Trophoblast cell (in vitro differentiated cells and primary cell): ENCODE results near the gene SHMT1.
"Not testable (repeated sequence)": the region's sequence is repeated elsewhere in the genome, so short reads cannot be mapped to it uniquely, and the experiment has no call there.

Experiments used
- DNase-seq, 2 donors: peaks; one replicate each; pipeline ENCODE4 v3.0.0-alpha.2; 2016
- H2AFZ ChIP-seq: 2 replicates; pipeline ENCODE4 v1.6.1; 2013; ENCODE audit warnings: low read length, moderate library complexity, mild to moderate bottlenecking; ENCODE audit not compliant: insufficient read depth, poor library complexity
- H2AK5ac ChIP-seq: 2 replicates; pipeline ENCODE4 v1.6.1; 2013; ENCODE audit warnings: mild to moderate bottlenecking, low read length
- H2BK120ac ChIP-seq: 2 replicates; pipeline ENCODE4 v1.6.1; 2013; ENCODE audit warnings: low read length, mild to moderate bottlenecking, moderate library complexity; ENCODE audit not compliant: insufficient read depth, poor library complexity
- H2BK12ac ChIP-seq: 2 replicates; pipeline ENCODE4 v1.6.1; 2013; ENCODE audit warnings: mild to moderate bottlenecking, low read length, moderate library complexity
- H2BK5ac ChIP-seq: 2 replicates; pipeline ENCODE4 v1.6.1; 2013; ENCODE audit warnings: low read length, low read depth, moderate library complexity, mild to moderate bottlenecking; ENCODE audit not compliant: poor library complexity
- H3K14ac ChIP-seq: 2 replicates; pipeline ENCODE4 v1.6.1; 2013; ENCODE audit warnings: mild to moderate bottlenecking, low read length
- H3K18ac ChIP-seq: 2 replicates; pipeline ENCODE4 v1.6.1; 2013; ENCODE audit warnings: mild to moderate bottlenecking, low read length
- H3K23ac ChIP-seq: 2 replicates; pipeline ENCODE4 v1.6.1; 2013; ENCODE audit warnings: low read length
- H3K27ac ChIP-seq: 2 replicates; pipeline ENCODE4 v1.5.1; 2013; ENCODE audit warnings: low read depth, mild to moderate bottlenecking, inconsistent platforms, low read length, moderate library complexity
- H3K27me3 ChIP-seq: 2 replicates; pipeline ENCODE4 v1.6.1; 2013; ENCODE audit warnings: inconsistent platforms, mild to moderate bottlenecking, low read length, moderate library complexity; ENCODE audit not compliant: insufficient read depth
- H3K36me3 ChIP-seq, 2 experiments: 1 replicate in 1 of 2; 2 replicates in 1 of 2; pipeline ENCODE4 v1.6.1; 2013; ENCODE audit warnings: low read length in 2 of 2, mild to moderate bottlenecking in 2 of 2, moderate library complexity in 1 of 2; ENCODE audit not compliant: insufficient read depth in 2 of 2, control insufficient read depth in 1 of 2
- H3K4ac ChIP-seq: 2 replicates; pipeline ENCODE4 v1.6.1; 2013; ENCODE audit warnings: low read depth, mild to moderate bottlenecking, low read length, moderate library complexity
- H3K4me1 ChIP-seq, 2 experiments: 1 replicate in 1 of 2; 2 replicates in 1 of 2; pipeline ENCODE4 v1.6.1; 2013; ENCODE audit warnings: low read length in 2 of 2, mild to moderate bottlenecking in 2 of 2, moderate library complexity in 1 of 2; ENCODE audit not compliant: insufficient read depth in 2 of 2, control insufficient read depth in 1 of 2
- H3K4me2 ChIP-seq: 2 replicates; pipeline ENCODE4 v1.6.1; 2013; ENCODE audit warnings: inconsistent platforms, mild to moderate bottlenecking, low read length, moderate library complexity
- H3K4me3 ChIP-seq: 2 replicates; pipeline ENCODE4 v1.5.1; 2013; ENCODE audit warnings: mild to moderate bottlenecking, low read depth, low read length, inconsistent platforms
- H3K79me1 ChIP-seq: one replicate; pipeline ENCODE4 v1.6.1; 2013; ENCODE audit warnings: low read length
- H3K79me2 ChIP-seq: 2 replicates; pipeline ENCODE4 v1.6.1; 2013; ENCODE audit warnings: low read length, mild to moderate bottlenecking; ENCODE audit not compliant: control insufficient read depth, insufficient read depth, poor library complexity
- H3K9ac ChIP-seq: 2 replicates; pipeline ENCODE4 v1.6.1; 2013; ENCODE audit warnings: mild to moderate bottlenecking, low read length
- H3K9me3 ChIP-seq: 2 replicates; pipeline ENCODE4 v1.6.1; 2013; ENCODE audit warnings: low read depth, mild to moderate bottlenecking, control low read depth, inconsistent platforms, low read length; ENCODE audit not compliant: insufficient read depth
- H4K12ac ChIP-seq: 2 replicates; pipeline ENCODE4 v1.6.1; 2013; ENCODE audit warnings: low read depth, mild to moderate bottlenecking, low read length, moderate library complexity
- H4K8ac ChIP-seq: 2 replicates; pipeline ENCODE4 v1.6.1; 2013; ENCODE audit warnings: low read depth, mild to moderate bottlenecking, low read length, moderate library complexity
- H4K91ac ChIP-seq: one replicate; pipeline ENCODE4 v1.6.1; 2013; ENCODE audit warnings: low read depth, mild to moderate bottlenecking, low read length, moderate library complexity
- WGBS: extraction: QIAGEN DNeasy Blood & Tissue Kit; methylation state at CpG from one replicate; pipeline ENCODE4 v1.1.7; 2013; ENCODE audit warnings: missing lambda C conversion rate; ENCODE audit not compliant: insufficient read length, insufficient coverage; ENCODE audit errors: extremely low coverage; 5-methylcytosine and 5-hydroxymethylcytosine counted together

The SHMT1 gene

GRCh38 chr17:18401872-18402590, 38.7 kb upstream of the SHMT1 start:
- not testable (repeated sequence) for H3K4me1 ChIP-seq, H3K4me3 ChIP-seq, H3K79me2 ChIP-seq, H4K8ac ChIP-seq, H2BK12ac ChIP-seq, H3K27ac ChIP-seq, H3K4me2 ChIP-seq, H3K14ac ChIP-seq, H3K4ac ChIP-seq, H2AFZ ChIP-seq, H3K36me3 ChIP-seq, H4K91ac ChIP-seq, H2BK5ac ChIP-seq, H3K23ac ChIP-seq, H2AK5ac ChIP-seq, H3K18ac ChIP-seq, H3K79me1 ChIP-seq, H3K27me3 ChIP-seq, H3K9ac ChIP-seq, H3K9me3 ChIP-seq, H4K12ac ChIP-seq, DNase-seq, H2BK120ac ChIP-seq
- no CpG with 5 or more reads among the region's 7 CpGs for WGBS

- H2AFZ ChIP-seq: not testable (repeated sequence)
Observed at GRCh38 chr17:18388728-18389127, 25.4 kb upstream of the SHMT1 start.

GRCh38 chr17:18388266-18388665, 24.9 kb upstream of the SHMT1 start:
- H3K4me1 ChIP-seq, H2AK5ac ChIP-seq, H3K79me2 ChIP-seq, H3K18ac ChIP-seq, H4K12ac ChIP-seq, DNase-seq, H3K9me3 ChIP-seq, H2BK5ac ChIP-seq, H3K27ac ChIP-seq, H3K4me3 ChIP-seq, H3K27me3 ChIP-seq, H4K8ac ChIP-seq, H3K9ac ChIP-seq, H2BK120ac ChIP-seq, H3K36me3 ChIP-seq, H3K14ac ChIP-seq, H3K23ac ChIP-seq, H2BK12ac ChIP-seq, H3K4me2 ChIP-seq, H3K79me1 ChIP-seq, H2AFZ ChIP-seq, H3K4ac ChIP-seq, H4K91ac ChIP-seq: not testable (repeated sequence)
- WGBS: no CpG with 5 or more reads among the region's 4 CpGs

More at GRCh38 chr17:18388728-18389127, 25.4 kb upstream of the SHMT1 start:
- H3K14ac ChIP-seq, H4K91ac ChIP-seq, H3K36me3 ChIP-seq, DNase-seq, H3K27ac ChIP-seq, H2BK12ac ChIP-seq, H3K4me2 ChIP-seq, H4K12ac ChIP-seq, H3K23ac ChIP-seq, H3K27me3 ChIP-seq, H2BK120ac ChIP-seq, H3K4me3 ChIP-seq, H3K9ac ChIP-seq, H3K79me1 ChIP-seq, H2BK5ac ChIP-seq, H3K9me3 ChIP-seq, H4K8ac ChIP-seq, H3K4me1 ChIP-seq, H3K18ac ChIP-seq, H2AK5ac ChIP-seq, H3K4ac ChIP-seq, H3K79me2 ChIP-seq: not testable (repeated sequence)
- WGBS: no CpG with 5 or more reads among the region's 10 CpGs

- H3K9me3 ChIP-seq, H3K4ac ChIP-seq, H3K27me3 ChIP-seq, H4K91ac ChIP-seq, H3K4me3 ChIP-seq, H3K9ac ChIP-seq, H2AK5ac ChIP-seq, H2BK5ac ChIP-seq, H3K14ac ChIP-seq, H4K12ac ChIP-seq, H3K4me1 ChIP-seq, H3K18ac ChIP-seq, H2BK120ac ChIP-seq, H4K8ac ChIP-seq, H2AFZ ChIP-seq, H3K79me1 ChIP-seq, H3K36me3 ChIP-seq, H3K23ac ChIP-seq, H3K27ac ChIP-seq, H3K4me2 ChIP-seq, H3K79me2 ChIP-seq, H2BK12ac ChIP-seq: not testable (repeated sequence)
- peak in 1 of 2 donors; percentile 15 for DNase-seq
- no CpG with 5 or more reads among the region's 5 CpGs for WGBS
Observed at GRCh38 chr17:18387583-18387982, 24.2 kb upstream of the SHMT1 start.
